HUES48 (cell line): ENCODE data around the gene TMEM184B.

Experiments
- H3K27ac ChIP-seq: one replicate; pipeline ENCODE4 v1.7.0; 2013; ENCODE audit warnings: low read depth, low read length, inconsistent platforms
- H3K27me3 ChIP-seq: 2 replicates; pipeline ENCODE4 v1.6.1; 2013; ENCODE audit warnings: mild to moderate bottlenecking, low read length; ENCODE audit not compliant: control insufficient read depth, insufficient read depth
- H3K36me3 ChIP-seq: 2 replicates; pipeline ENCODE4 v1.6.1; 2013; ENCODE audit warnings: low read length; ENCODE audit not compliant: control insufficient read depth, insufficient read depth
- H3K4me1 ChIP-seq: 2 replicates; pipeline ENCODE4 v1.6.1; 2013; ENCODE audit warnings: mild to moderate bottlenecking, low read length; ENCODE audit not compliant: control insufficient read depth, insufficient read depth
- H3K4me3 ChIP-seq: 2 replicates; pipeline ENCODE4 v1.5.1; 2013; ENCODE audit warnings: mild to moderate bottlenecking, low read depth, low read length
- H3K9ac ChIP-seq: 2 replicates; pipeline ENCODE4 v1.6.1; 2013; ENCODE audit warnings: mild to moderate bottlenecking, low read depth, low read length, moderate library complexity
- H3K9me3 ChIP-seq: 2 replicates; pipeline ENCODE4 v1.6.1; 2013; ENCODE audit warnings: low read length; ENCODE audit not compliant: control insufficient read depth, insufficient read depth

Gene TMEM184B

GRCh38 chr22:38303974-38304373 is 31.2 kb upstream of the TMEM184B start:
- Histone ChIP-seq H3K9ac (no peak overlapping the region), H3K27ac (no peak overlapping the region), H3K4me3 (no peak overlapping the region), H3K9me3 (no peaks in the 10 kb centered on the region), H3K27me3 (no peaks in the 10 kb centered on the region), H3K36me3 (peaks cover 85% of the 10 kb centered on the region), H3K4me1 (peaks cover 17% of the 10 kb centered on the region)

GRCh38 chr22:38302906-38303305 is 30.1 kb upstream of the TMEM184B start:
- H3K36me3 ChIP-seq, result peaks cover 86% of the 10 kb centered on the region
- H3K9ac ChIP-seq, result no peak overlapping the region
- peaks cover 13% of the 10 kb centered on the region for H3K4me1 ChIP-seq
- H3K4me3 ChIP-seq, result no peak overlapping the region
- H3K27me3 ChIP-seq, result no peaks in the 10 kb centered on the region
- no peak overlapping the region for H3K27ac ChIP-seq
- no peaks in the 10 kb centered on the region for H3K9me3 ChIP-seq

- H3K9ac ChIP-seq, result no peak overlapping the region
- H3K27ac ChIP-seq, result no peak overlapping the region
These were observed 28.1 kb upstream of the TMEM184B start for GRCh38 chr22:38300946-38301345.

GRCh38 chr22:38300197-38300945 is 27.6 kb upstream of the TMEM184B start:
- Histone ChIP-seq H3K27me3 (no peaks in the 10 kb centered on the region), H3K27ac (no peak overlapping the region), H3K4me1 (peaks cover 2% of the 10 kb centered on the region; the same call in 1 of the 2 replicates), H3K4me3 (no peak overlapping the region), H3K9ac (no peak overlapping the region), H3K36me3 (peaks cover 97% of the 10 kb centered on the region), H3K9me3 (no peaks in the 10 kb centered on the region)

More at GRCh38 chr22:38300946-38301345, 28.1 kb upstream of the TMEM184B start:
- peaks cover 7% of the 10 kb centered on the region for H3K4me1 ChIP-seq
- no peak overlapping the region for H3K4me3 ChIP-seq
- H3K27me3 ChIP-seq, result no peaks in the 10 kb centered on the region
- no peaks in the 10 kb centered on the region for H3K9me3 ChIP-seq
- H3K36me3 ChIP-seq, result peaks cover 97% of the 10 kb centered on the region

GRCh38 chr22:38299770-38300102 is 26.9 kb upstream of the TMEM184B start:
- Histone ChIP-seq H3K27me3 (no peaks in the 10 kb centered on the region), H3K9ac (no peak overlapping the region), H3K36me3 (peaks cover 99% of the 10 kb centered on the region), H3K27ac (no peak overlapping the region), H3K4me1 (no peaks in the 10 kb centered on the region), H3K9me3 (no peaks in the 10 kb centered on the region), H3K4me3 (no peak overlapping the region)

GRCh38 chr22:38298312-38299005 is 25.6 kb upstream of the TMEM184B start:
- H3K9me3 ChIP-seq, result no peaks in the 10 kb centered on the region
- H3K27ac ChIP-seq, result peak overlapping the region; percentile 15
- no peak overlapping the region for H3K9ac ChIP-seq
- H3K4me3 ChIP-seq, result no peak overlapping the region
- H3K4me1 ChIP-seq, result no peaks in the 10 kb centered on the region
- no peaks in the 10 kb centered on the region for H3K27me3 ChIP-seq
- peaks cover 99% of the 10 kb centered on the region for H3K36me3 ChIP-seq

GRCh38 chr22:38296372-38296771 is 23.6 kb upstream of the TMEM184B start:
- Histone ChIP-seq H3K9ac (no peak overlapping the region), H3K27me3 (no peaks in the 10 kb centered on the region), H3K4me3 (no peak overlapping the region), H3K4me1 (no peaks in the 10 kb centered on the region), H3K27ac (no peak overlapping the region), H3K9me3 (no peaks in the 10 kb centered on the region), H3K36me3 (peaks cover 96% of the 10 kb centered on the region)

GRCh38 chr22:38295863-38296262 is 23.1 kb upstream of the TMEM184B start:
- H3K27ac ChIP-seq, result no peak overlapping the region
- H3K9me3 ChIP-seq, result no peaks in the 10 kb centered on the region
- no peak overlapping the region for H3K9ac ChIP-seq
- no peaks in the 10 kb centered on the region for H3K27me3 ChIP-seq
- no peaks in the 10 kb centered on the region for H3K4me1 ChIP-seq
- H3K36me3 ChIP-seq, result peaks cover 96% of the 10 kb centered on the region
- H3K4me3 ChIP-seq, result no peak overlapping the region

GRCh38 chr22:38295339-38295738 is 22.5 kb upstream of the TMEM184B start:
- no peak overlapping the region for H3K27ac ChIP-seq
- H3K9me3 ChIP-seq, result no peaks in the 10 kb centered on the region
- peaks cover 93% of the 10 kb centered on the region for H3K36me3 ChIP-seq
- no peak overlapping the region for H3K9ac ChIP-seq
- no peaks in the 10 kb centered on the region for H3K4me1 ChIP-seq
- no peak overlapping the region for H3K4me3 ChIP-seq
- no peaks in the 10 kb centered on the region for H3K27me3 ChIP-seq

- H3K4me1 ChIP-seq, result no peaks in the 10 kb centered on the region
- peaks cover 89% of the 10 kb centered on the region for H3K36me3 ChIP-seq
- no peaks in the 10 kb centered on the region for H3K9me3 ChIP-seq
- H3K4me3 ChIP-seq, result no peak overlapping the region
- no peak overlapping the region for H3K9ac ChIP-seq
- no peaks in the 10 kb centered on the region for H3K27me3 ChIP-seq
- H3K27ac ChIP-seq, result no peak overlapping the region
These were observed 21.4 kb upstream of the TMEM184B start for GRCh38 chr22:38294193-38294592.

GRCh38 chr22:38292694-38293093 is 19.9 kb upstream of the TMEM184B start:
- H3K9me3 ChIP-seq, result no peaks in the 10 kb centered on the region
- H3K36me3 ChIP-seq, result peaks cover 78% of the 10 kb centered on the region
- H3K4me3 ChIP-seq, result no peak overlapping the region
- no peaks in the 10 kb centered on the region for H3K27me3 ChIP-seq
- H3K27ac ChIP-seq, result no peak overlapping the region
- H3K9ac ChIP-seq, result no peak overlapping the region
- no peaks in the 10 kb centered on the region for H3K4me1 ChIP-seq
